HCT116 (cell line): ENCODE measurements around the gene COL7A1. TPM values are rescaled to one million over a fixed set of nuclear protein-coding genes. Genes with fewer than 3 reads are reported as not detected.

Source experiments
- ATAC-seq: fragments of 200-7000 bp; cut with Tn5 transposase; 2 replicates; pipeline ENCODE4 v1.9.1; 2020; ENCODE audit warnings: mild to moderate bottlenecking, moderate library complexity
- BruUV-seq: library from RNA; stranded (reverse); fragments of 400-500 nt; replicated peaks from 2 replicates; lab custom pipeline; 2021; lab: Mats Ljungman, UMichigan
- CTCF ChIA-PET: fragments of 300-600 bp; sonication (Branson Sonifier 250); formaldehyde crosslinking; loops from one replicate; lab custom pipeline; 2021; ENCODE audit warnings: antibody characterized with exemption; lab: Charles Lee
- POLR2A ChIA-PET: fragments of 300-600, 350-600 bp; sonication (Branson Sonifier 250); formaldehyde crosslinking; loops from one replicate; lab custom pipeline; 2021; ENCODE audit warnings: antibody characterized with exemption; lab: Charles Lee
- RAD21 ChIA-PET, 2 experiments: fragments of 300-600 bp; sonication (Branson Sonifier 250); formaldehyde crosslinking; loops; one replicate each; lab custom pipeline; 2023; ENCODE audit warnings: low total read pairs in 2 of 2; ENCODE audit not compliant: uncharacterized antibody in 2 of 2, unreplicated experiment in 2 of 2, low non-redundant PET in 1 of 2; lab: Charles Lee
- DNase-seq: peaks from one replicate; pipeline ENCODE4 v3.0.0-alpha.2; 2010; ENCODE audit warnings: low read depth, low spot score
- H2AFZ ChIP-seq: fragments of 200-600 bp; shearing (Covaris generic), sonication (generic); 2 replicates; pipeline ENCODE4 v1.6.1; 2017; ENCODE audit warnings: low read depth, mixed run types, mixed read lengths, antibody characterized with exemption, low read length; ENCODE audit not compliant: poor library complexity, severe bottlenecking
- H3K27ac ChIP-seq: 2 replicates; pipeline ENCODE4 v1.5.1; 2012; ENCODE audit warnings: low read depth, low read length
- H3K27me3 ChIP-seq: fragments of 200-600 bp; sonication (generic); 2 replicates; pipeline ENCODE4 v1.6.1; 2016; ENCODE audit warnings: mixed run types, low read length, mixed read lengths; ENCODE audit not compliant: insufficient read depth
- H3K36me3 ChIP-seq, 2 experiments: fragments of 200-500 bp in 1 of 2; fragments of 200-600 bp in 1 of 2; sonication (Bioruptor generic) in 1 of 2; sonication (generic) in 1 of 2; 2 replicates each; pipeline versions ENCODE4 v1.5.1 to v1.6.1; 2014 to 2016; ENCODE audit warnings: low read length in 2 of 2, inconsistent platforms in 1 of 2, mixed read lengths in 1 of 2, mixed run types in 1 of 2; ENCODE audit not compliant: insufficient read depth in 2 of 2, control insufficient read depth in 1 of 2
- H3K4me1 ChIP-seq, 2 experiments: fragments of 200-600 bp in 1 of 2; sonication (generic) in 1 of 2; 2 replicates each; pipeline versions ENCODE4 v1.5.1 to v1.6.1; 2012 to 2017; ENCODE audit warnings: low read length in 2 of 2, inconsistent platforms in 1 of 2, mild to moderate bottlenecking in 1 of 2, mixed read lengths in 1 of 2, mixed run types in 1 of 2, moderate library complexity in 1 of 2; ENCODE audit not compliant: insufficient read depth in 2 of 2, control insufficient read depth in 1 of 2
- H3K4me2 ChIP-seq: fragments of 200-600 bp; sonication (generic); 2 replicates; pipeline ENCODE4 v1.6.1; 2017; ENCODE audit warnings: mixed run types, low read length, mixed read lengths
- H3K4me3 ChIP-seq, 2 experiments: fragments of 200-600 bp in 1 of 2; sonication (generic) in 1 of 2; replicated peaks in 1 of 2; 2 replicates each; pipeline ENCODE4 v1.5.1; 2011 to 2016; ENCODE audit warnings: low read length in 2 of 2, control low read depth in 1 of 2, low read depth in 1 of 2, mild to moderate bottlenecking in 1 of 2, mixed read lengths in 1 of 2, mixed run types in 1 of 2
- H3K79me2 ChIP-seq: fragments of 200-600 bp; sonication (generic); 2 replicates; pipeline ENCODE4 v1.6.1; 2017; ENCODE audit warnings: mild to moderate bottlenecking, mixed run types, low read length, moderate library complexity, mixed read lengths; ENCODE audit not compliant: insufficient read depth
- H3K9ac ChIP-seq: fragments of 200-600 bp; sonication (generic); 2 replicates; pipeline ENCODE4 v1.6.1; 2016; ENCODE audit warnings: low read length, mixed read lengths
- H3K9me2 ChIP-seq: fragments of 200-600 bp; sonication (generic), shearing (Covaris generic); 2 replicates; pipeline ENCODE4 v1.6.1; 2017; ENCODE audit warnings: mixed run types, mild to moderate bottlenecking, moderate library complexity; ENCODE audit not compliant: insufficient read depth
- H3K9me3 ChIP-seq, 2 experiments: fragments of 200-500 bp in 1 of 2; fragments of 200-600 bp in 1 of 2; sonication (Bioruptor generic) in 1 of 2; sonication (generic) in 1 of 2; 2 replicates each; pipeline ENCODE4 v1.6.1; 2014 to 2017; ENCODE audit warnings: low read length in 2 of 2, mixed read lengths in 2 of 2, inconsistent platforms in 1 of 2, low read depth in 1 of 2, mild to moderate bottlenecking in 1 of 2, mixed run types in 1 of 2, moderate library complexity in 1 of 2; ENCODE audit not compliant: control insufficient read depth in 1 of 2, insufficient read depth in 1 of 2
- H4K20me1 ChIP-seq: fragments of 200-600 bp; sonication (generic), shearing (Covaris generic); 2 replicates; pipeline ENCODE4 v1.6.1; 2017; ENCODE audit warnings: mixed run types, mild to moderate bottlenecking, moderate library complexity; ENCODE audit not compliant: insufficient read depth
- CBX3 ChIP-seq: IDR thresholded peaks from 2 replicates; pipeline ENCODE4 v1.6.1; 2012; ENCODE audit warnings: low read depth
- CTCF ChIP-seq, 3 experiments: fragments of 200-600 bp in 1 of 3; sonication (generic) in 1 of 3; IDR thresholded peaks in 2 of 3; conservative IDR thresholded peaks in 1 of 3; 2 replicates each; pipeline ENCODE4 v1.5.1; 2012 to 2017; ENCODE audit warnings: low read depth in 2 of 3, low read length in 2 of 3, antibody characterized with exemption in 1 of 3, borderline replicate concordance in 1 of 3, control low read depth in 1 of 3, mild to moderate bottlenecking in 1 of 3, mixed read lengths in 1 of 3, mixed run types in 1 of 3, moderate library complexity in 1 of 3; ENCODE audit not compliant: insufficient read depth in 1 of 3
- EGR1 ChIP-seq: IDR thresholded peaks from 2 replicates; pipeline ENCODE4 v1.6.1; 2012; ENCODE audit warnings: low read depth
- ELF1 ChIP-seq: IDR thresholded peaks from 2 replicates; pipeline ENCODE4 v1.6.1; 2012; ENCODE audit warnings: low read depth, borderline replicate concordance
- EZH2phosphoT487 ChIP-seq: fragments of 200-600 bp; IDR thresholded peaks from 2 replicates; pipeline ENCODE4 v1.6.1; 2018; ENCODE audit warnings: antibody characterized with exemption, borderline replicate concordance
- FOSL1 ChIP-seq: IDR thresholded peaks from 2 replicates; pipeline ENCODE4 v1.6.1; 2012; ENCODE audit warnings: low read depth
- SIN3A ChIP-seq: IDR thresholded peaks from 2 replicates; pipeline ENCODE4 v1.6.1; 2012; ENCODE audit warnings: low read depth
- SP1 ChIP-seq: IDR thresholded peaks from 2 replicates; pipeline ENCODE4 v1.6.1; 2012; ENCODE audit warnings: low read depth
- SRF ChIP-seq: IDR thresholded peaks from 2 replicates; pipeline ENCODE4 v1.6.1; 2012; ENCODE audit warnings: low read depth
- TCF7L2 ChIP-seq: IDR thresholded peaks from 2 replicates; pipeline ENCODE4 v1.7.0; 2011; ENCODE audit warnings: borderline replicate concordance, inconsistent platforms; ENCODE audit not compliant: insufficient read depth, insufficient read length; ENCODE audit errors: extremely low read depth
- ZBTB33 ChIP-seq: IDR thresholded peaks from 2 replicates; pipeline ENCODE4 v1.6.1; 2011; ENCODE audit warnings: mild to moderate bottlenecking, low read length, moderate library complexity; ENCODE audit not compliant: insufficient replicate concordance; ENCODE audit errors: extremely low read depth
- intact Hi-C: fragments of 100-400 bp; cut with micrococcal nuclease; formaldehyde crosslinking; loops from 2 replicates; pipeline ENCODE4 v1.10.0; 2022
- total RNA-seq: library from RNA; stranded (reverse); gene quantifications from one replicate; pipeline ENCODE4 v1.2.1, GENCODE V29; 2021; ENCODE audit not compliant: unreplicated experiment

The COL7A1 gene
- total RNA-seq, 1 experiment from 2014 or later: 11.4 TPM

GRCh38 chr3:48567090-48567489, 28.0 kb downstream of the COL7A1 start:
- Histone ChIP-seq H3K4me2 (no peak overlapping the region), H3K36me3 (no peaks in the 10 kb centered on the region), H3K9me3 (no peaks in the 10 kb centered on the region), H3K9ac (no peak overlapping the region), H3K9me2 (no peaks in the 10 kb centered on the region)
- intact Hi-C loops: no loop called here
- BruUV-seq: no TSS peak
- DNase-seq: no peak
- TF ChIP-seq ZBTB33: no peak
- TF ChIP-seq CTCF (IDR thresholded peaks at IDR 0.05 in 2 of 3, conservative IDR thresholded peaks at IDR 0.05 in 1 of 3; ENCODE audit: borderline replicate concordance in 1 of 3, insufficient read depth in 1 of 3, low read depth in 2 of 3, low read length in 2 of 3): no peak
- TF ChIP-seq TCF7L2: no peak
- TF ChIP-seq SRF: no peak
- no peak for TF ChIP-seq SP1
- TF ChIP-seq ELF1: no peak
- TF ChIP-seq CBX3: no peak
- TF ChIP-seq SIN3A: no peak
- TF ChIP-seq EGR1: no peak
- TF ChIP-seq EZH2phosphoT487: no peak
- no peak for TF ChIP-seq FOSL1
- TF ChIP-seq, all 23 proteins: peak for 0
- Histone ChIP-seq H2AFZ (no peak overlapping the region), H3K27me3 (no peaks in the 10 kb centered on the region), H3K4me1 (peaks cover 35 to 51% of the 10 kb centered on the region in 2 experiments), H3K79me2 (no peaks in the 10 kb centered on the region), H3K4me3 (no peak overlapping the region), H4K20me1 (no peaks in the 10 kb centered on the region), H3K27ac (no peak overlapping the region; the same call in 1 of the 2 replicates)
- ATAC-seq: no peak
- CTCF ChIA-PET: interaction anchor here (1.0 kb wide), 1 partner anchor 9 kb away, joined by 3 read pairs; no protein-coding TSS in a partner anchor
- POLR2A ChIA-PET: interaction anchor here (0.7 kb wide), 1 partner anchor 100 kb away, joined by 8 read pairs; no protein-coding TSS in a partner anchor
- RAD21 ChIA-PET: no interaction called here
